H1 (cell line): ENCODE results near the gene PRXL2A. TPM values are rescaled to one million over a fixed set of nuclear protein-coding genes. Genes with fewer than 3 reads are reported as not detected.

ENCODE experiments used
- FOSL1 ChIP-seq: IDR thresholded peaks from 2 replicates; pipeline ENCODE4 v1.6.1; 2011; ENCODE audit warnings: mild to moderate bottlenecking, low read depth, low read length, moderate library complexity; ENCODE audit not compliant: insufficient read depth
- HDAC6 ChIP-seq: IDR thresholded peaks from one replicate; pipeline ENCODE4 v1.7.1; 2012; ENCODE audit warnings: low read depth, mild to moderate bottlenecking, inconsistent platforms, low read length, moderate library complexity
- KDM1A ChIP-seq: fragments of 200-600, 300-600 bp; sonication (generic); IDR thresholded peaks from 2 replicates; pipeline ENCODE4 v1.7.1; 2016; ENCODE audit warnings: mild to moderate bottlenecking, low read length, borderline replicate concordance
- POU5F1 ChIP-seq: IDR thresholded peaks from 2 replicates; pipeline ENCODE4 v1.6.1; 2011; ENCODE audit warnings: low read depth, mild to moderate bottlenecking, low read length, moderate library complexity
- SP1 ChIP-seq: IDR thresholded peaks from 2 replicates; pipeline ENCODE4 v1.6.1; 2011; ENCODE audit warnings: low read depth, low read length
- polyA plus RNA-seq, 7 experiments: library from polyadenylated mRNA; depleted of rRNA in 3 of 7; stranded (reverse) in 5 of 7; unstranded in 2 of 7; fragments of >200 nt in 5 of 7; fragments of 200-250 nt in 2 of 7; gene quantifications; 1 replicate in 5 of 7; 2 replicates in 1 of 7; 4 replicates in 1 of 7; pipeline versions ENCODE4 v1.2.1 to v1.2.3, GENCODE V29; 2011 to 2013; ENCODE audit warnings: missing spikeins in 2 of 7, mixed read lengths in 2 of 7
- total RNA-seq: library from RNA; stranded (reverse); fragmentation: NEBNext Ultra II Directional; extraction: Animal tissue kit (Norgen Biotek cat#: 25700); gene quantifications from 2 replicates; pipeline ENCODE4 v1.2.1, GENCODE V29; 2021

Gene PRXL2A
- total and polyA plus RNA-seq, 2 of the 8 experiments (the other 6 are each of a cell fraction or from before 2014, with no cell fraction given), result 13.4 to 58.3 TPM

- TF ChIP-seq KDM1A, result no peak
- no peak for TF ChIP-seq HDAC6
- no peak for TF ChIP-seq FOSL1
- TF ChIP-seq SP1, result no peak
- no peak for TF ChIP-seq POU5F1
Measured at GRCh38 chr10:80484676-80485075, 76.3 kb downstream of the PRXL2A start (continued).
